GM10266 (cell line): ENCODE measurements around the gene PSMA8.

Experiments
- DNase-seq: peaks from one replicate; pipeline ENCODE4 v3.0.0; 2012; ENCODE audit errors: extremely low spot score
- CTCF ChIP-seq: IDR thresholded peaks from 2 replicates; pipeline ENCODE4 v1.5.1; 2012; ENCODE audit warnings: mild to moderate bottlenecking, low read depth; ENCODE audit not compliant: control insufficient read depth, insufficient read depth; ENCODE audit errors: missing control alignments

The PSMA8 gene

GRCh38 chr18:26206488-26206887, 72.8 kb downstream of the PSMA8 start:
- DNase-seq = no peak
- TF ChIP-seq CTCF = no peak

- no peak for TF ChIP-seq CTCF
- DNase-seq = no peak
Measured at GRCh38 chr18:26207937-26208336, 74.3 kb downstream of the PSMA8 start.

- no peak for TF ChIP-seq CTCF
- no peak for DNase-seq
Measured at GRCh38 chr18:26208977-26209376, 75.3 kb downstream of the PSMA8 start.

- DNase-seq = no peak
Measured at GRCh38 chr18:26210147-26210546, 76.5 kb downstream of the PSMA8 start.

GRCh38 chr18:26215247-26215970, 81.7 kb downstream of the PSMA8 start:
- DNase-seq = peak; percentile 46
- TF ChIP-seq CTCF = no peak

More at GRCh38 chr18:26210147-26210546, 76.5 kb downstream of the PSMA8 start:
- no peak for TF ChIP-seq CTCF

GRCh38 chr18:26225022-26225693, 91.5 kb downstream of the PSMA8 start:
- TF ChIP-seq CTCF = no peak
- no peak for DNase-seq

- no peak for TF ChIP-seq CTCF
- DNase-seq = no peak
Measured at GRCh38 chr18:26225915-26226228, 92.2 kb downstream of the PSMA8 start.
